Mesenchymal stem cell (in vitro differentiated cells and primary cell): ENCODE results near the gene BCS1L. TPM values are rescaled to one million over a fixed set of nuclear protein-coding genes. Genes with fewer than 3 reads are reported as not detected.

Experiments
- DNase-seq: peaks from one replicate; pipeline ENCODE4 v3.0.0-alpha.2; 2013
- H2AFZ ChIP-seq: one replicate; pipeline ENCODE4 v1.6.1; 2013; ENCODE audit warnings: low read depth, mild to moderate bottlenecking, control low read depth, inconsistent platforms, low read length, moderate library complexity
- H2AK5ac ChIP-seq: 2 replicates; pipeline ENCODE4 v1.6.1; 2013; ENCODE audit warnings: low read length, moderate library complexity, mild to moderate bottlenecking, inconsistent platforms; ENCODE audit not compliant: severe bottlenecking
- H2BK120ac ChIP-seq: one replicate; pipeline ENCODE4 v1.6.1; 2013; ENCODE audit warnings: low read depth, mild to moderate bottlenecking, inconsistent platforms, low read length, moderate library complexity
- H2BK12ac ChIP-seq, 2 experiments: one replicate each; pipeline ENCODE4 v1.6.1; 2013; ENCODE audit warnings: inconsistent platforms in 2 of 2, low read length in 2 of 2, mild to moderate bottlenecking in 2 of 2, moderate library complexity in 2 of 2, control low read depth in 1 of 2
- H2BK15ac ChIP-seq: one replicate; pipeline ENCODE4 v1.6.1; 2013; ENCODE audit warnings: mild to moderate bottlenecking, low read depth, inconsistent platforms; ENCODE audit not compliant: poor library complexity, severe bottlenecking
- H2BK5ac ChIP-seq: 2 replicates; pipeline ENCODE4 v1.6.1; 2013; ENCODE audit warnings: low read depth, mild to moderate bottlenecking, low read length, control low read depth, inconsistent platforms; ENCODE audit not compliant: poor library complexity, severe bottlenecking
- H3K14ac ChIP-seq, 2 experiments: one replicate each; pipeline ENCODE4 v1.6.1; 2013; ENCODE audit warnings: inconsistent platforms in 2 of 2, low read length in 2 of 2, control low read depth in 1 of 2, mild to moderate bottlenecking in 1 of 2, moderate library complexity in 1 of 2
- H3K18ac ChIP-seq, 2 experiments: one replicate each; pipeline ENCODE4 v1.6.1; 2013; ENCODE audit warnings: inconsistent platforms in 2 of 2, low read length in 2 of 2, control low read depth in 1 of 2, low read depth in 1 of 2, mild to moderate bottlenecking in 1 of 2
- H3K23ac ChIP-seq, 2 experiments: one replicate each; pipeline ENCODE4 v1.6.1; 2013; ENCODE audit warnings: inconsistent platforms in 2 of 2, low read length in 2 of 2, mild to moderate bottlenecking in 2 of 2, moderate library complexity in 2 of 2, control low read depth in 1 of 2
- H3K27ac ChIP-seq: 2 replicates; pipeline ENCODE4 v1.5.1; 2013; ENCODE audit warnings: mild to moderate bottlenecking, moderate library complexity, low read length, control low read depth, inconsistent platforms; ENCODE audit not compliant: poor library complexity, severe bottlenecking
- H3K27me3 ChIP-seq, 2 experiments: 2 replicates each; pipeline versions ENCODE4 v1.6.1 to v1.7.0; 2013; ENCODE audit warnings: low read length in 2 of 2, mild to moderate bottlenecking in 2 of 2, moderate library complexity in 2 of 2, control low read depth in 1 of 2, inconsistent platforms in 1 of 2; ENCODE audit not compliant: control insufficient read depth in 1 of 2, insufficient read depth in 1 of 2
- H3K36me3 ChIP-seq, 2 experiments: 2 replicates each; pipeline versions ENCODE4 v1.6.1 to v1.7.0; 2013; ENCODE audit warnings: low read length in 2 of 2, control low read depth in 1 of 2, inconsistent platforms in 1 of 2, low read depth in 1 of 2, mild to moderate bottlenecking in 1 of 2; ENCODE audit not compliant: insufficient read depth in 2 of 2, control insufficient read depth in 1 of 2
- H3K4ac ChIP-seq, 2 experiments: one replicate each; pipeline ENCODE4 v1.6.1; 2013; ENCODE audit warnings: inconsistent platforms in 2 of 2, low read length in 2 of 2, mild to moderate bottlenecking in 2 of 2, moderate library complexity in 2 of 2, control low read depth in 1 of 2, low read depth in 1 of 2
- H3K4me1 ChIP-seq: 2 replicates; pipeline ENCODE4 v1.6.1; 2013; ENCODE audit warnings: low read depth, low read length, control low read depth; ENCODE audit not compliant: control insufficient read depth, insufficient read depth
- H3K4me2 ChIP-seq: 2 replicates; pipeline ENCODE4 v1.6.1; 2013; ENCODE audit warnings: low read length, mild to moderate bottlenecking, inconsistent platforms; ENCODE audit not compliant: poor library complexity, severe bottlenecking
- H3K4me3 ChIP-seq, 2 experiments: 2 replicates each; pipeline versions ENCODE4 v1.5.1 to v1.7.0; 2013; ENCODE audit warnings: low read length in 2 of 2, mild to moderate bottlenecking in 2 of 2, control low read depth in 1 of 2, low read depth in 1 of 2; ENCODE audit not compliant: insufficient read depth in 1 of 2
- H3K79me1 ChIP-seq: replicated peaks from 2 replicates; pipeline ENCODE4 v1.6.1; 2013; ENCODE audit warnings: mild to moderate bottlenecking, control low read depth, low read length, inconsistent platforms; ENCODE audit not compliant: poor library complexity, severe bottlenecking
- H3K9ac ChIP-seq: 2 replicates; pipeline ENCODE4 v1.7.0; 2013; ENCODE audit warnings: mild to moderate bottlenecking, low read length, moderate library complexity
- H3K9me3 ChIP-seq: 2 replicates; pipeline ENCODE4 v1.7.0; 2013; ENCODE audit warnings: mild to moderate bottlenecking, low read length; ENCODE audit not compliant: control insufficient read depth
- H4K8ac ChIP-seq: one replicate; pipeline ENCODE4 v1.6.1; 2013; ENCODE audit warnings: inconsistent platforms, mild to moderate bottlenecking, low read length, moderate library complexity
- H4K91ac ChIP-seq: one replicate; pipeline ENCODE4 v1.6.1; 2013; ENCODE audit warnings: mild to moderate bottlenecking, low read length, inconsistent platforms
- WGBS: methylation state at CpG from one replicate; pipeline ENCODE4 v1.1.7; 2013; ENCODE audit warnings: mixed read lengths; 5-methylcytosine and 5-hydroxymethylcytosine counted together
- polyA plus RNA-seq, 2 experiments: library from polyadenylated mRNA; stranded (reverse); fragments of 200-250 nt; gene quantifications; one replicate each; pipeline ENCODE4 v1.2.3, GENCODE V29; 2013

BCS1L gene, protein sequence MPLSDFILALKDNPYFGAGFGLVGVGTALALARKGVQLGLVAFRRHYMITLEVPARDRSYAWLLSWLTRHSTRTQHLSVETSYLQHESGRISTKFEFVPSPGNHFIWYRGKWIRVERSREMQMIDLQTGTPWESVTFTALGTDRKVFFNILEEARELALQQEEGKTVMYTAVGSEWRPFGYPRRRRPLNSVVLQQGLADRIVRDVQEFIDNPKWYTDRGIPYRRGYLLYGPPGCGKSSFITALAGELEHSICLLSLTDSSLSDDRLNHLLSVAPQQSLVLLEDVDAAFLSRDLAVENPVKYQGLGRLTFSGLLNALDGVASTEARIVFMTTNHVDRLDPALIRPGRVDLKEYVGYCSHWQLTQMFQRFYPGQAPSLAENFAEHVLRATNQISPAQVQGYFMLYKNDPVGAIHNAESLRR
- polyA plus RNA-seq (2013, experiment 1 of 2), result 19.4 TPM
- 20.1 TPM for polyA plus RNA-seq (2013, experiment 2 of 2)

DNA sequence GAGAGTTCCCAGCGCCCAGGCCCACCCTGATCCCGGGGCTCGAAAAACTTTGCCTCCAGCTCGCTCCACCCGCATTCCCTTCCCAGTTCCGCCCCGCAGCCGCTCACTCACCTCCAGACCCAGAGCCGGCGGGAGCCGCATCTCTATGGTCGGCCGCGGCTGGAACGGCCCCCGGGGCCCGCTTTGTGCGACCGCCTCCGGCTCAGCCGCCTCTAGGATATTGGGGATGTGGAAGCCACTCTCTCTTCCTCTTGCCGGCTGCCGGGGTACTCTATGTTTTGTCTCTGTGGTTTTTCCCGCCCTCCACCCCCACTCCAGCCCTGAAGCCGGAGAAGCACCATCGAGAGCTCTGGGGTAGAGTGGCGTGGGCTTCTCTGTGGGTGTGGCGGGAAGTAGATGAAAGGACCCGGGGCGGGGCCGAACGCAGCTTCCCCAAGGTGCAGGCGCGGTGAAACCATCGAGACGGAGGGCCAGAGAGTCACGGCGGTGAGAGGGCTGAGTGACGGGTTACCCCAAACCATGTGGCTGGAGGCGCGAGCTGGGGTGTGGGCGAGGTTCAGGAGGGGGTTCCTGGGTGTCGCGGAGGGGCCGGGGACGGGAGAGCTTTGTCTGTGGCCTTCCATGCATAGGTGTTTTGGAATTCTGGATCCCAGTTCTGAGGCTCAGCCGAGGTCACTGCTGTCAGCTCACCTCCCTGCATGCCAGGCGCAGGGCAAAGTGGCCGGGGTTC lies at the start of gene BCS1L, which contains the start of gene ZNF142:
Gene BCS1L, plus strand, starts transcription at position 426 of the 730 bp plus-strand sequence. CDS start 1,305 bp downstream, outside the sequence.
Gene ZNF142, minus strand, starts transcription at position 366 of the 730 bp plus-strand sequence. CDS start 3,194 bp downstream, outside the sequence.
- Histone ChIP-seq H4K8ac (peak within 1 kb of the TSS; percentile 82), H3K4me1 (no peaks in the 10 kb centered on the region), H3K4ac (peak within 1 kb of the TSS; percentile 1 to 76), H3K79me1 (peaks cover 37% of the 10 kb centered on the region), H4K91ac (no peak within 1 kb of the TSS), H2BK12ac (peak within 1 kb of the TSS in 1 of 2 experiments; percentile 10), H3K9ac (peak within 1 kb of the TSS; percentile 90), H3K23ac (no peak within 1 kb of the TSS), H2AK5ac (no peak within 1 kb of the TSS), H2BK5ac (no peak within 1 kb of the TSS), H3K4me2 (peak within 1 kb of the TSS; percentile 85), H3K27ac (peak within 1 kb of the TSS; percentile 63), H2AFZ (peak within 1 kb of the TSS; percentile 95), H3K18ac (peak within 1 kb of the TSS in 1 of 2 experiments; percentile 76), H3K9me3 (no peaks in the 10 kb centered on the region), H3K27me3 (no peaks in the 10 kb centered on the region), H3K36me3 (peaks cover 56 to 69% of the 10 kb centered on the region in 2 experiments), H3K14ac (peak within 1 kb of the TSS in 1 of 2 experiments; percentile 41), H2BK120ac (no peak within 1 kb of the TSS), H3K4me3 (peak within 1 kb of the TSS; percentile 69 to 97), H2BK15ac (peak within 1 kb of the TSS; percentile 33)
- WGBS, result under 1% methylated on average over 36 of the region's 49 CpGs
- DNase-seq, result peak; percentile 74

DNA sequence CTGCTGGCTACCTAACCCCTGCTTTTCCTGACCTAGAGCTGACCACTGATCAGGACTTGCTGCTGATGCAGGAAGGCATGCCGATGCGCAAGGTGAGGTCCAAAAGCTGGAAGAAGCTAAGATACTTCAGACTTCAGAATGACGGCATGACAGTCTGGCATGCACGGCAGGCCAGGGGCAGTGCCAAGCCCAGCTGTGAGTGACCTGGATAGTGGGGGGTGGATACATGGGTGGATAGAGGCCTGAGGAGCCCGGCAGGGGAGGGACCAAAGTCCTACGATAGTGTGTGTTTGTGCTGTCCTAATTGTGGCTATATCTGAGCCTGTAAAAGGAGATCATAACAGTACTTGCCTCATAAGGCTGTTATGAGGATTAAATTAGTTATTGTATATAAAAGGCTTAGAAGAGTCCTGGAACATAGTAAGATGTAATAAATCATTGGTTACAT lies 43.6 kb upstream of the BCS1L start:
- H2BK5ac ChIP-seq, result no peak overlapping the region
- no peaks in the 10 kb centered on the region for H3K27me3 ChIP-seq
- no peak overlapping the region for H4K8ac ChIP-seq
- WGBS, result 95% methylated on average over 6 of the region's 6 CpGs
- H3K4me3 ChIP-seq, result no peak overlapping the region
- H3K9ac ChIP-seq, result no peak overlapping the region
- H3K79me1 ChIP-seq, result no peaks in the 10 kb centered on the region
- DNase-seq, result no peak
- no peaks in the 10 kb centered on the region for H3K4me1 ChIP-seq
- H3K9me3 ChIP-seq, result no peaks in the 10 kb centered on the region
- H2AFZ ChIP-seq, result no peak overlapping the region
- H2BK12ac ChIP-seq, result no peak overlapping the region
- no peak overlapping the region for H3K18ac ChIP-seq
- no peak overlapping the region for H3K23ac ChIP-seq
- H2AK5ac ChIP-seq, result no peak overlapping the region
- peaks cover 8 to 12% of the 10 kb centered on the region in 2 experiments for H3K36me3 ChIP-seq
- no peak overlapping the region for H3K14ac ChIP-seq
- H3K27ac ChIP-seq, result no peak overlapping the region
- H4K91ac ChIP-seq, result no peak overlapping the region
- H3K4me2 ChIP-seq, result no peak overlapping the region
- no peak overlapping the region for H3K4ac ChIP-seq
- no peak overlapping the region for H2BK15ac ChIP-seq
- no peak overlapping the region for H2BK120ac ChIP-seq

DNA sequence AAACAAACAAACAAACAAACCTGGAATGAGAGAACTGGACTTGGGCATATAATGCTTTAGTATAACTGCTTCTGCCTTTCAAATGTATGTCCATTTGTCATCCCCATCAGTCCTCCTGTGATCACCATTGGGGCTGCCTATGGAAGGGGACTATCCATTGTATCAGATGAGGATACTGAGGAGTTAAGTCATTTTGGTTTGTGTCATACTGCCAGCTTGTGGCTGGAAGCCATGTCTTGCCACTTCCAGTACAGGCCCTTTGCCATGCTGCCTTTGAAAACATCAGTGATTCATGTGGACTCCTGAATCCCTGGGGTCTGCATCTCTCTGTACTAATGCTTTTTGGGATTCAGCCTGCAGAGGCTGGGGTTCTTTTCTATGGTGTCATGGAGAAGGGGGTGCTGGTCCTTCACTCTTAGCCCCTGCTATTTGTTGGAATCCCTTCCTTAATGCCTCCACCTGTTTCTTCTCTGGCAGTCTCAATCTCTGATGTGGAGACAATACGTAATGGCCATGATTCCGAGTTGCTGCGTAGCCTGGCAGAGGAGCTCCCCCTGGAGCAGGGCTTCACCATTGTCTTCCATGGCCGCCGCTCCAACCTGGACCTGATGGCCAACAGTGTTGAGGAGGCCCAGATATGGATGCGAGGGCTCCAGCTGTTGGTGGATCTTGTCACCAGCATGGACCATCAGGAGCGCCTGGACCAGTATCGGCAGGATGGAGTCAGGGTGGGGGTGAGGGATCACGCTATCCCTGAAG lies 41.2 kb upstream of the BCS1L start:
- Histone ChIP-seq H3K18ac (no peak overlapping the region), H3K23ac (no peak overlapping the region), H2BK12ac (no peak overlapping the region), H4K8ac (no peak overlapping the region), H3K9me3 (no peaks in the 10 kb centered on the region), H2BK15ac (no peak overlapping the region), H3K4ac (no peak overlapping the region), H3K9ac (no peak overlapping the region), H2AFZ (no peak overlapping the region), H2BK5ac (no peak overlapping the region), H2AK5ac (no peak overlapping the region), H3K27me3 (no peaks in the 10 kb centered on the region), H3K4me2 (no peak overlapping the region), H3K14ac (no peak overlapping the region), H2BK120ac (no peak overlapping the region), H3K27ac (no peak overlapping the region), H3K4me3 (no peak overlapping the region), H4K91ac (no peak overlapping the region), H3K36me3 (peaks cover 12 to 19% of the 10 kb centered on the region in 2 experiments), H3K79me1 (no peaks in the 10 kb centered on the region), H3K4me1 (no peaks in the 10 kb centered on the region)
- DNase-seq, result no peak
- WGBS, result 94% methylated on average over 9 of the region's 9 CpGs
